SHP77 (cell line): ENCODE results near the gene ZFTA.
"Not testable (repeated sequence)": the region's sequence is repeated elsewhere in the genome, so short reads cannot be mapped to it uniquely, and the experiment has no call there.

ENCODE experiments used
- DNase-seq, 2 experiments: peaks; one replicate each; lab custom pipeline; 2025; lab: John Stamatoyannopoulos, UW

The ZFTA gene

GRCh38 chr11:63775191-63775590, 6.6 kb upstream of the ZFTA start:
- no peak for DNase-seq

- DNase-seq = not testable (repeated sequence)
Observed at GRCh38 chr11:63771741-63772318, 3.3 kb upstream of the ZFTA start.

- DNase-seq = no peak
Observed at GRCh38 chr11:63770763-63771162, 2.2 kb upstream of the ZFTA start.

GRCh38 chr11:63769714-63770455, 1.3 kb upstream of the ZFTA start:
- no peak for DNase-seq

- DNase-seq = no peak
Observed at GRCh38 chr11:63769042-63769713, 603 bp upstream of the ZFTA start.

GRCh38 chr11:63767565-63768236, 874 bp downstream of the ZFTA start:
- peak; percentile 18 to 35 for DNase-seq

- DNase-seq = no peak
Observed at GRCh38 chr11:63767267-63767564, 1.4 kb downstream of the ZFTA start.

GRCh38 chr11:63766531-63767235, 1.9 kb downstream of the ZFTA start:
- no peak for DNase-seq

GRCh38 chr11:63765688-63766241, 2.8 kb downstream of the ZFTA start:
- no peak for DNase-seq

- no peak for DNase-seq
Observed at GRCh38 chr11:63764679-63765647, 3.6 kb downstream of the ZFTA start.

- DNase-seq = no peak
Observed at GRCh38 chr11:63764340-63764678, 4.3 kb downstream of the ZFTA start.

GRCh38 chr11:63763496-63764339, 4.9 kb downstream of the ZFTA start:
- DNase-seq = no peak

GRCh38 chr11:63762654-63763495, 5.7 kb downstream of the ZFTA start:
- no peak for DNase-seq

- no peak for DNase-seq
Observed at GRCh38 chr11:63761931-63762653, 6.5 kb downstream of the ZFTA start.

- no peak for DNase-seq
Observed at GRCh38 chr11:63761188-63761587, 7.4 kb downstream of the ZFTA start.

GRCh38 chr11:63760487-63761079, 8.0 kb downstream of the ZFTA start:
- no peak for DNase-seq

- DNase-seq = no peak
Observed at GRCh38 chr11:63756919-63757761, 11.4 kb downstream of the ZFTA start.
